GM19328 (cell line): ENCODE measurements around the gene RIN1.
A peak's percentile ranks its signal among the peaks of the same experiment; 100 is the strongest.
"Not testable (repeated sequence)": the region's sequence is repeated elsewhere in the genome, so short reads cannot be mapped to it uniquely, and the experiment has no call there.

ENCODE experiments used
- ATAC-seq: cut with Tn5 transposase; IDR thresholded peaks from one replicate; pipeline ENCODE4 v1.9.1; 2021; ENCODE audit warnings: mild to moderate bottlenecking, moderate library complexity; ENCODE audit not compliant: unreplicated experiment

RIN1 gene, protein sequence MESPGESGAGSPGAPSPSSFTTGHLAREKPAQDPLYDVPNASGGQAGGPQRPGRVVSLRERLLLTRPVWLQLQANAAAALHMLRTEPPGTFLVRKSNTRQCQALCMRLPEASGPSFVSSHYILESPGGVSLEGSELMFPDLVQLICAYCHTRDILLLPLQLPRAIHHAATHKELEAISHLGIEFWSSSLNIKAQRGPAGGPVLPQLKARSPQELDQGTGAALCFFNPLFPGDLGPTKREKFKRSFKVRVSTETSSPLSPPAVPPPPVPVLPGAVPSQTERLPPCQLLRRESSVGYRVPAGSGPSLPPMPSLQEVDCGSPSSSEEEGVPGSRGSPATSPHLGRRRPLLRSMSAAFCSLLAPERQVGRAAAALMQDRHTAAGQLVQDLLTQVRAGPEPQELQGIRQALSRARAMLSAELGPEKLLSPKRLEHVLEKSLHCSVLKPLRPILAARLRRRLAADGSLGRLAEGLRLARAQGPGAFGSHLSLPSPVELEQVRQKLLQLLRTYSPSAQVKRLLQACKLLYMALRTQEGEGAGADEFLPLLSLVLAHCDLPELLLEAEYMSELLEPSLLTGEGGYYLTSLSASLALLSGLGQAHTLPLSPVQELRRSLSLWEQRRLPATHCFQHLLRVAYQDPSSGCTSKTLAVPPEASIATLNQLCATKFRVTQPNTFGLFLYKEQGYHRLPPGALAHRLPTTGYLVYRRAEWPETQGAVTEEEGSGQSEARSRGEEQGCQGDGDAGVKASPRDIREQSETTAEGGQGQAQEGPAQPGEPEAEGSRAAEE

DNA sequence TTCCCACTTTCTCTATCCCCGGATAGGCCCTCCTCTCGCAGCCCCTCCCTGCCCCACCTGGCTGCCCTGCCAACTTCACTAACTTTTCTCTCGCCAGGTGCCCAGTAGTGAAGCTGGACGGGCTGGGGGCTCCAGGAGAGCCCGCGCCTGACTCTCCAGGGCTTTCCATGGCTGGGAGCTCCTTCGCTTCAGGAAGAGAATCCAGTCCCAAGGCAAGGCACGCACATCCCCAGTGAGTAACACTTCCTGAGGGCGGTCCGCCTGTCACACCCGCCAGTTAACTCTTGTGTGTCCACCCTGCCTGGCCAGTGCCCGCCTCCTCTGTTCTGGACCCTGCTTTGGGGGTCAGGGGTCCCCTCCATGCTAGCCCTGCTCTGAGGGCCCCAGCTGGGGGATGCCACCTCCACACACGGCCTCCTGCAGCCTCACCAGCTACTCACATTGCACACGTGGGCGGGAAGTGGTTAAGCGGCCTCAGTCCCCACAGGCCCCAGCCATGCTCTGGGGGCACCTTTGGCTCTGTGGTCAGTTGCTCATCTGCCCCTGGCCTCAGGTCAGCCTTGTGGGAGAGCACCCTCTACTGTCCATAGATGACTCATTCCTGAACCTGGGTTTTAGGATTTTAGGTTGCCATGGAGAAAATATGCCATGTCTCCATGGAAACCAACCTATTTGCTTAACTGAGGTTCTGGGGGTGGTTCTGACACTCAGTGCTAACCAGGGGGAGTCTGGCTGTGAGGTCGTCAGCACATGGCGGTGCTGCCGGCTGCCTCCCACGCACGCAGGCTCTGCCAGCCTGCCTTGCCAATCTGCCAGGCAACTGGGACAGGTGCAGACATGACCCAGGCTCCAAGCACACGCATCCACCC lies at the start of gene RIN1:
Gene RIN1 (minus strand): TSS at position 201 of the 869 bp plus-strand sequence. CDS start 32 bp downstream, at position 169.
- ATAC-seq, result no peak

GRCh38 chr11:66384316-66384715 lies 48.1 kb upstream of the RIN1 start:
- not testable (repeated sequence) for ATAC-seq

- not testable (repeated sequence) for ATAC-seq
Observed at GRCh38 chr11:66380264-66380663, 44.0 kb upstream of the RIN1 start.

DNA sequence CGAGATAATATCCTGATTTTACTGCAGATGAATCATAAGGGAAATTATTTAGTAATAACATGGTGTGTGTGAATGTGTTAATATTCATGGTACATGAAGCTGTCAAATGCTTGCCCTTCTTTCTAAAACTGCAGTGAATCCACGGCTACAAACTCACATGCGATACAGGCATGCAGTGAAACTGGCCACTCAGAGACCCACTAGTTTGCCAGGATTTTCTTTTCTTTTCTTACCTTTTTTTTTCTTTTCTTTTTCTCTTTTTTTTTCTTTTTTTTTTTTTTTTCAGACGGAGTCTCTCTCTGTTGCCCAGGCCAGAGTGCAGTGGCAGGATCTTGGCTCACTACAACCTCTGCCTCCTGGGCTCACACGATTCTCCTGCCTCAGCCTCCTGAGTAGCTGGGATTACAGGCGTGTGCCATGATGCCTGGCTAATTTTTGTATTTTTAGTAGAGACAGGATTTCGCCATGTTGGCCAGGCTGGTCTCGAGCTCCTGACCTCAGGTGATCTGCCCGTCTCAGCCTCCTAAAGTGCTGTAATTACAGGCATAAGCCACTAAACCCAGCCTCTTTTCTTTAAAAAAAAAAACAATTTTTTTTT lies 37.6 kb upstream of the RIN1 start:
- ATAC-seq, result not testable (repeated sequence)

GRCh38 chr11:66373265-66373664 lies 37.0 kb upstream of the RIN1 start:
- ATAC-seq, result no peak

DNA sequence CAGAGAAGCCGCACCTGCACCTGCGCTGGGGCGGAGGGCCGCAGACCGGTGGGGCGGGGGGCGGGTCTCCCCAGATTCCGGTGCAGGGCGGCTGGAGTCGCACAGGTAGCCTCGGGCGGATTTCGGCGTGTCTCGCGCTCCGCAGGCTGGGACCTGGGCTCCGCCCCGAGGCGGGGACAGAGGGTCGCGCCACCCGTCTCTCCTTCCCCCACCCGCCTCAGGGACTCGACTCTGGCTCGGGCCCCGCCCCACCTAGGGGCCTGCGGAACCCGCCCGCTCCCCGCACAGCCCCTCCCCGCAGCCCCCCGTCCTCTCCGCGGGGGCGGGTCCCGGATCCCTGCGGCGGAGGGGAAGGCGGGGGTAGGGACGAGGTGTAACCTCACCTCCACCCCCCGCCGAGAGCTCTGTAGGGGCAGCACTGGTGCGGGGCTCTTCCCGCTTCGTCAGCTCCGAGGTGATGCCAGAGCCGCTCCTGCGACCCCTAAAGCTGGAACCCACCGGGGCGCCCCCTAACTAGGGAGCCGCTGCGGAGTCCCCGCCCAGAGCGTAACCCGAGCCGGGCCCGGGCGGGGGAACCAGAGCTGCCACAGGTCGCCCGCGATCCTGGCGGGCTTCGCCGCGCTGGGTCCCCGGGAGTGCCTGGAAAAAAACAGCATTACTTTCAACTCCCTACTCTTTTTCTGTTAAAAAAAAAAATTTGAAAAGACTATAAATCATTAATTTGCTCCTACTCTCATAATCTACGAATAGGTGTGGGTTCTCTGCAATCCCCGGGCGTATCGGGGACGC lies 35.6 kb upstream of the RIN1 start, which contains the start of gene SLC29A2:
Gene SLC29A2 (minus strand): TSS at position 134 of the 789 bp plus-strand sequence. CDS start 169 bp downstream, outside the sequence.
- ATAC-seq, result peak; percentile 69

DNA sequence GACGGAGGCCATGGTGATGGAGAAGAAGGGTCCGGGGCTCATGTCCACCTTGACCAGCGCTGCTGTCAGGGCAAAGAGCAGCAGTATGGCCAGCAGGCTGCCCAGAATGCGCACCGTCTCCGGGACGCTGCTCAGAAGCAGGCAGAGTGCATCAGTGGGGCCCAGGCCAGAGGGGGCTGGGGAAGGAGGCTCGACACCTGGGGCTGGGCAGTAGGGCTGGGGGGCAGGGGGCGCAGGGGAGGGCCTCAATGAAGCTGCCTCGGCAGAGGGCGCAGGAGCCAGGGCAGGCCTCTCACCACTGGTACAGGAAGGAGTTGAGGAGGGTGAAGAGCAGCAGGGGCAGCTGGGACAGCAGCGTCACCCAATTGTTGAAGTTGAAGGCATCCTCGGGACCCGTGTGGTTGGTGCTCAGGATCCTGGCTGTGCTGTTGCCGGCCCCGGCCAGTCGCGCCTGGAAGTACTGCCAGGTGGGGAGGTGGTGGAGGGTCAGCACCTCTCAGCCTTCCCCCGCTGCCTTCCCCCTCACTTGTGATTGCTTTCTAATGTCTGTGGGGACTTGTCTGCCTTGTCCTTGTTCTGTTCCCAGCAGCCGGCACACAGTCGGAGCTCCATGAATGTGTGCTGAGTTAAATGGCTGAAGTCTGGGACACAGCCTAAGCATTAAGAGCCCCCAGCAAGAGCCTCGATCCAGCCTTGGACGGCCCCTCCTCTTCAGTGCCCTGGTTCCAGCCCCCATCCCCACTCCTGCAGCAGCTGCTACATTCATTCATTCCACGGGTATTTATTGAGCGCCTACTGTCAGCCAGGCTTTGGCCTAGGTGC lies 33.0 kb upstream of the RIN1 start:
- ATAC-seq, result no peak

DNA sequence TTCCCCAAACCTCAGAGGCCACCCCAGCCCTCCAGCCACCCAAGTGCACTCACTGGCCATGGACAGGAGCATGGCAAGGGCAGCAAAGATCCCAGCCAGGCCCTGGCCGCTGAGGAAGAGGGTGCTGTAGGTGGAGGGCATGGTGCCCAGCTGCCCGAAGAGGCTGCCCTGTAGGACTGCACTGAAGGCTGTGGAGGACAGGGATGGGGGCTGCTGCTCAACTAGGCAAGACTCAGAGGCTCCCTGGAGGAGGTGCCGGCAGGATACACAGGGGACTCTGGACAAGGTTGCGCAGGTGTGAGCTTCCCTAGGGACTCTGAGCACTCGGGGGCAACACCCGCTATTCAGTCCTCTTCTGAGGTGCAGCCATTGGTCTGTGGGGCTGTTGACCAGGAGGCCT lies 32.2 kb upstream of the RIN1 start:
- no peak for ATAC-seq

DNA sequence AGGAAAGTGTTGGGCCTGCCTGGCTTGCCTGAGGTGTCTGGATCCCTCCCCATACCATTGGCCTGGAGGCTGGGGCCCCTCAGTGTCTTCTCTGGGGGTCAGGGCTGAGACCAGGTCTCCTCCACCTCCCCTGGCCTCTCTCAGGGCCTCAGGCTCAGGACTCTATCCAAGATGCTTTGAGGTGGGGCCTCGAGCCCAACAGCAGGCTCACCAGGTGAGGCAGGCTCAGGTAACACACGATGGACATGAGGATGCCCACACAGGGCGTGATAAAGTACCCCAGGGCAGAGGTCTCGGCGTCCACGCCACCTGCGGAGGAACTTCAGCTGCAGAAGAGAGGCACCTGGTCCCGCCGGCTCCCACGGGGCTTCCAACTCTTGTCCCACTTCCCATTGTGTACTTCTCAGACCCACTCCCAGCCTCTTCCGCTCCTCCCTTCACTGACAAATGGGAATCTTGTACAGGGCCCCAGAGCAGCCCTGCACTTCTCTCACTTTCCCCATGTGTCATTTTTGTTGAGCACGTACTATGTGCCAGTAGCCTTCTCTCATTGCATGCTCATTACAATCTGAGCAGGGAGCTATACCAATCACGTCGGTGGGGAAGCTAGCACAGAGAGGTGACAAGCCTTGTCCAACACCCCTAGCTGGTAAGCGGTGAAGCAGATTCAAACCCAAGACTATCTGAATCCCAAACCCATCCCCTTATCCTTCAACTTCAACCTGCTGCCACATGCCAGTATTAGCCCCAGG lies 31.5 kb upstream of the RIN1 start:
- ATAC-seq, result no peak

GRCh38 chr11:66366844-66367477 lies 30.7 kb upstream of the RIN1 start:
- no peak for ATAC-seq

- no peak for ATAC-seq
Observed at GRCh38 chr11:66365711-66366619, 29.7 kb upstream of the RIN1 start.

- ATAC-seq, result no peak
Observed at GRCh38 chr11:66365166-66365565, 28.9 kb upstream of the RIN1 start.

DNA sequence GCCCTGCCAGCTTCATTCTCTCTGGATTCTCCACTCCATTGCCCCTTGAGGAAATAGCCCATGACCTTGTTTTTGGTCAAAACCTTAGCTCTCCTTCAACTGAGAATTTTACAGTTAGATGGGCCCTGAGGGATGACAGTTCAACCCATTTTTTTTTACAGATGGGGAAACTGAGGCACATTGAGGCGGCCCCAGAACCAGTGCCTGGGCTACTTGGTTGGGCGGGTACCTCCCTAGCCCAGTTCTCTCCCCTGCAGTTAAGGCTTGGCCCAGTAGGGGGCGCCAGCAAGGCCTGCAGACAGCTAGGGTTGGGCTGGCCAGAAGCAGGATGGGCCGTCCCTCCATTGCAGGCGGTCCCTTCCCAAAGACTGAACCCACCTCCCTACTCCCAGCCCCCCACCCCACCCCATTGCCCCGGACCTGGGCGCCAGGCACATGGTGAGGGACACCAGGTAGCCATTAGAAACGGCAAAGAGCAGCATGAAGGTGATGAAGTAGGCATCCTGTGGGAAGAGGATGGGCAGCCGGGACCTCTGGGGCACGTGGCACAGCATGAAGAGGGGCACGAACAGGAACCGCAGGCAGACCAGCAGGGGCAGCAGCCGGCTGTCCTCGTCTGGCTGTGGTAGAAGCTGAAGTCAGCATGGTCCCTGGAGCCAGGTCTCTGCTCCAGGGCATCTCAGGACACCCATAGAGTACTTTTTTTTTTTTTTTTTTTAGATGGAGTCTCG lies 27.7 kb upstream of the RIN1 start:
- ATAC-seq, result no peak

- ATAC-seq, result no peak
Observed at GRCh38 chr11:66363187-66363601, 27.0 kb upstream of the RIN1 start.

DNA sequence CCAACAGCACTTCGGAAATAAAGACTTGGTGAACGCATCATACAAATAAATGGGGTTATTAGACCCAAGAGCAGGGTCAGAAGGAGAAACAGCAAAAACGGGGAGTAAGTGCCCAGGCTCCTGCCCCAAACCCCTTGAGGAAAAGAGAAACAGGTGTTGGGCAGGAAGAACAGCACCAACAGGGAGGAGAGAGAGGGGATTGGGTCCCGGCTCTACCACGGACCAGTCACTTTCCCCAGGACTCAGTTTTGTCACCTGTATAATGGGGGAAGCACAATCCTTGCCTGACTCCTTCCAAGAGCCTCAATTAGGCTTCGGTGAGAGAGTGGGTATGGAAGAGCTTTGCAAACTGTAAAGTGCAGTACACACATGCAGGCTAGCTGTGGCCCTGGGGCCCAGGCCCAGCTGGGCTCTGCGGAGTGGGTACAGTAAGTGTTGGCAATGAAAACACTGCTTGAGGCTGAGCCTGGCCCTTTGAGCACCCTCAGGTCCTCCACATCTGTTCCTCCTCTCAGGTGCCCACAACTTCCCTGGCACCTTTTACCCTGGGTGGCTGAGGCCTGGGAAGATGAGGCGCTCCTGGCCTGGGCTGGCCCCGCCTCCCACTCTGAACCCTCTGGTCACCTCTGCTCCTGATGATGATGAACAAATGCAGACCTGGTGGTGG lies 26.4 kb upstream of the RIN1 start:
- no peak for ATAC-seq
